Measurements from ENCODE around the gene FAM184B.
A peak's percentile ranks its signal among the peaks of the same experiment; 100 is the strongest.
"Not testable (repeated sequence)": the region's sequence is repeated elsewhere in the genome, so short reads cannot be mapped to it uniquely, and the experiment has no call there.

Gene FAM184B

GRCh38 chr4:17695341-17695740, 86.1 kb downstream of the FAM184B start:
- in situ Hi-C loops (cut with MboI; ENCODE audit: low pct_unique_long_range_greater_than_20kb, low sequenced_read_pairs) = no loop called here
- no peak for DNase-seq

- DNase-seq = no peak
- in situ Hi-C loops (cut with MboI; ENCODE audit: low pct_unique_long_range_greater_than_20kb, low sequenced_read_pairs) = no loop called here
These were observed 86.9 kb downstream of the FAM184B start for GRCh38 chr4:17694552-17694951.

GRCh38 chr4:17690898-17691297, 90.5 kb downstream of the FAM184B start:
- in situ Hi-C loops (cut with MboI; ENCODE audit: low pct_unique_long_range_greater_than_20kb, low sequenced_read_pairs) = no loop called here
- no peak for DNase-seq

- in situ Hi-C loops (cut with MboI; ENCODE audit: low pct_unique_long_range_greater_than_20kb, low sequenced_read_pairs) = no loop called here
These were observed 91.3 kb downstream of the FAM184B start for GRCh38 chr4:17690135-17690534.

GRCh38 chr4:17688011-17688441, 93.4 kb downstream of the FAM184B start:
- in situ Hi-C loops (cut with MboI; ENCODE audit: low pct_unique_long_range_greater_than_20kb, low sequenced_read_pairs) = no loop called here
- DNase-seq = peak; percentile 77

More at GRCh38 chr4:17690135-17690534, 91.3 kb downstream of the FAM184B start:
- no peak for DNase-seq

GRCh38 chr4:17687237-17687857, 94.1 kb downstream of the FAM184B start:
- no peak for DNase-seq
- in situ Hi-C loops (cut with MboI; ENCODE audit: low pct_unique_long_range_greater_than_20kb, low sequenced_read_pairs) = no loop called here

GRCh38 chr4:17684648-17685047, 96.8 kb downstream of the FAM184B start:
- in situ Hi-C loops (cut with MboI; ENCODE audit: low pct_unique_long_range_greater_than_20kb, low sequenced_read_pairs); DNase-seq: not testable (repeated sequence)

GRCh38 chr4:17682222-17682566, 99.2 kb downstream of the FAM184B start:
- DNase-seq = no peak
- in situ Hi-C loops (cut with MboI; ENCODE audit: low pct_unique_long_range_greater_than_20kb, low sequenced_read_pairs) = no loop called here

- DNase-seq = no peak
- in situ Hi-C loops (cut with MboI; ENCODE audit: low pct_unique_long_range_greater_than_20kb, low sequenced_read_pairs) = no loop called here
These were observed 99.9 kb downstream of the FAM184B start for GRCh38 chr4:17681281-17682221.

- peak; percentile 27 for DNase-seq
- in situ Hi-C loops (cut with MboI; ENCODE audit: low pct_unique_long_range_greater_than_20kb, low sequenced_read_pairs) = no loop called here
These were observed 100.7 kb downstream of the FAM184B start for GRCh38 chr4:17680559-17681280.

GRCh38 chr4:17670423-17670822, 111.0 kb downstream of the FAM184B start:
- DNase-seq = no peak
- in situ Hi-C loops (cut with MboI; ENCODE audit: low pct_unique_long_range_greater_than_20kb, low sequenced_read_pairs) = no loop called here

GRCh38 chr4:17667653-17668201, 113.7 kb downstream of the FAM184B start:
- no peak for DNase-seq
- in situ Hi-C loops (cut with MboI; ENCODE audit: low pct_unique_long_range_greater_than_20kb, low sequenced_read_pairs) = no loop called here

GRCh38 chr4:17667253-17667652, 114.2 kb downstream of the FAM184B start:
- in situ Hi-C loops (cut with MboI; ENCODE audit: low pct_unique_long_range_greater_than_20kb, low sequenced_read_pairs) = no loop called here
- DNase-seq = no peak

- no peak for DNase-seq
- in situ Hi-C loops (cut with MboI; ENCODE audit: low pct_unique_long_range_greater_than_20kb, low sequenced_read_pairs) = no loop called here
These were observed 115.6 kb downstream of the FAM184B start for GRCh38 chr4:17665852-17666251.

GRCh38 chr4:17665346-17665745, 116.1 kb downstream of the FAM184B start:
- in situ Hi-C loops (cut with MboI; ENCODE audit: low pct_unique_long_range_greater_than_20kb, low sequenced_read_pairs) = no loop called here
- no peak for DNase-seq

- peak; percentile 83 for DNase-seq
- in situ Hi-C loops (cut with MboI; ENCODE audit: low pct_unique_long_range_greater_than_20kb, low sequenced_read_pairs) = no loop called here
These were observed 116.7 kb downstream of the FAM184B start for GRCh38 chr4:17664755-17665154.

GRCh38 chr4:17662694-17663093, 118.7 kb downstream of the FAM184B start:
- DNase-seq = no peak
- in situ Hi-C loops (cut with MboI; ENCODE audit: low pct_unique_long_range_greater_than_20kb, low sequenced_read_pairs) = no loop called here

GRCh38 chr4:17659196-17659595, 122.2 kb downstream of the FAM184B start:
- in situ Hi-C loops (cut with MboI; ENCODE audit: low pct_unique_long_range_greater_than_20kb, low sequenced_read_pairs) = not testable (repeated sequence)

GRCh38 chr4:17657849-17658248, 123.6 kb downstream of the FAM184B start:
- DNase-seq = no peak
- in situ Hi-C loops (cut with MboI; ENCODE audit: low pct_unique_long_range_greater_than_20kb, low sequenced_read_pairs) = no loop called here

More at GRCh38 chr4:17659196-17659595, 122.2 kb downstream of the FAM184B start:
- not testable (repeated sequence) for DNase-seq
